B cell (primary cell): ENCODE results near the gene CREB3L4. TPM values are rescaled to one million over a fixed set of nuclear protein-coding genes. Genes with fewer than 3 reads are reported as not detected.

Experiments used
- ATAC-seq: fragments of 200-7000 bp; cut with Tn5 transposase; one replicate; pipeline ENCODE4 v1.10.0; 2021; ENCODE audit warnings: low read depth, mild to moderate bottlenecking, moderate number of reproducible peaks, moderate library complexity
- CTCF ChIA-PET: fragments of 350-600 bp; sonication (Branson Sonifier 250); formaldehyde crosslinking; loops from one replicate; lab custom pipeline; 2021; ENCODE audit warnings: antibody characterized with exemption, inconsistent platforms; lab: Charles Lee
- POLR2A ChIA-PET: fragments of 350-600 bp; sonication (Branson Sonifier 250); formaldehyde crosslinking; loops from one replicate; lab custom pipeline; 2021; ENCODE audit warnings: antibody characterized with exemption; lab: Charles Lee
- DNase-seq: peaks from one replicate; pipeline ENCODE4 v3.0.0; 2013
- H2AFZ ChIP-seq: 2 replicates; pipeline ENCODE4 v1.6.1; 2012; ENCODE audit warnings: mild to moderate bottlenecking, low read depth, low read length; ENCODE audit not compliant: insufficient read depth, poor library complexity, severe bottlenecking
- H3K27ac ChIP-seq, 2 donors: 1 replicate in 1 of 2; 2 replicates in 1 of 2; pipeline ENCODE4 v1.5.1; 2012 to 2013; ENCODE audit warnings: low read length in 2 of 2, mild to moderate bottlenecking in 2 of 2, moderate library complexity in 1 of 2
- H3K27me3 ChIP-seq, 4 experiments: fragments of 200-600 bp in 1 of 4; sonication (generic) in 1 of 4; replicated peaks in 1 of 4; 1 replicate in 2 of 4; 2 replicates in 2 of 4; pipeline versions ENCODE4 v1.6.1 to v1.7.0; 2013 to 2016; ENCODE audit warnings: low read length in 3 of 4, mild to moderate bottlenecking in 2 of 4, mixed read lengths in 1 of 4, moderate library complexity in 1 of 4; ENCODE audit not compliant: insufficient read depth in 4 of 4, control insufficient read depth in 3 of 4; ENCODE audit errors: control extremely low read depth in 1 of 4
- H3K36me3 ChIP-seq, 2 experiments: replicated peaks in 1 of 2; 1 replicate in 1 of 2; 2 replicates in 1 of 2; pipeline versions ENCODE4 v1.6.1 to v1.7.1; 2013; ENCODE audit warnings: low read length in 1 of 2; ENCODE audit not compliant: insufficient read depth in 2 of 2, control insufficient read depth in 1 of 2; ENCODE audit errors: control extremely low read depth in 1 of 2, extremely low read depth in 1 of 2
- H3K4me1 ChIP-seq, 2 donors: fragments of 200-600 bp in 1 of 2; sonication (generic) in 1 of 2; 1 replicate in 1 of 2; 2 replicates in 1 of 2; pipeline versions ENCODE4 v1.5.1 to v1.6.1; 2013 to 2017; ENCODE audit warnings: low read length in 2 of 2; ENCODE audit not compliant: control insufficient read depth in 2 of 2, insufficient read depth in 2 of 2
- H3K4me2 ChIP-seq: replicated peaks from 2 replicates; pipeline ENCODE3; 2012; ENCODE audit warnings: mild to moderate bottlenecking, low read depth, low read length; ENCODE audit not compliant: poor library complexity, severe bottlenecking
- H3K4me3 ChIP-seq, 5 experiments: fragments of 200-600 bp in 1 of 5; sonication (generic) in 1 of 5; 1 replicate in 3 of 5; 2 replicates in 2 of 5; pipeline versions ENCODE4 v1.5.1 to v1.7.0; 2011 to 2016; ENCODE audit warnings: low read length in 4 of 5, mild to moderate bottlenecking in 4 of 5, low read depth in 2 of 5, control low read depth in 1 of 5, moderate library complexity in 1 of 5; ENCODE audit not compliant: insufficient read depth in 1 of 5; ENCODE audit errors: control extremely low read depth in 1 of 5, extremely low read depth in 1 of 5
- H3K79me2 ChIP-seq: fragments of 200-600 bp; sonication (generic); one replicate; pipeline ENCODE4 v1.6.0; 2016; ENCODE audit warnings: low read length; ENCODE audit not compliant: control insufficient read depth, insufficient read depth
- H3K9ac ChIP-seq: fragments of 200-600 bp; sonication (generic); 2 replicates; pipeline ENCODE4 v1.6.1; 2017; ENCODE audit warnings: mild to moderate bottlenecking, low read length, moderate library complexity
- H3K9me3 ChIP-seq, 3 donors: one replicate each; pipeline versions ENCODE4 v1.6.1 to v1.7.1; 2013; ENCODE audit warnings: low read length in 2 of 3; ENCODE audit not compliant: control insufficient read depth in 2 of 3, insufficient read depth in 1 of 3; ENCODE audit errors: control extremely low read depth in 1 of 3
- H4K20me1 ChIP-seq: 2 replicates; pipeline ENCODE4 v1.6.0; 2012; ENCODE audit warnings: mild to moderate bottlenecking, low read length; ENCODE audit not compliant: insufficient read depth, control insufficient read depth, poor library complexity, severe bottlenecking
- H3K27ac Mint-ChIP-seq: one replicate; pipeline ENCODE4 v1.8.0; 2021; ENCODE audit warnings: mixed read lengths
- H3K27me3 Mint-ChIP-seq: one replicate; pipeline ENCODE4 v1.8.0; 2021; ENCODE audit warnings: mixed read lengths
- H3K4me1 Mint-ChIP-seq: one replicate; pipeline ENCODE4 v1.8.0; 2021; ENCODE audit warnings: mixed read lengths
- H3K4me3 Mint-ChIP-seq: one replicate; pipeline ENCODE4 v1.8.0; 2021; ENCODE audit warnings: mixed read lengths
- H3K9me3 Mint-ChIP-seq: one replicate; pipeline ENCODE4 v1.8.0; 2022; ENCODE audit warnings: mixed read lengths; ENCODE audit not compliant: insufficient read depth
- CTCF ChIP-seq: fragments of 200-600 bp; IDR thresholded peaks from one replicate; pipeline ENCODE4 v1.8.0; 2022; ENCODE audit warnings: antibody characterized with exemption, mild to moderate bottlenecking
- EZH2 ChIP-seq: IDR thresholded peaks from 2 replicates; pipeline ENCODE4 v1.6.1; 2012; ENCODE audit warnings: borderline replicate concordance, low read depth, mild to moderate bottlenecking, moderate library complexity, low read length; ENCODE audit not compliant: insufficient read depth, poor library complexity, severe bottlenecking
- WGBS: methylation state at CpG from one replicate; pipeline ENCODE4 v1.1.5; 2013; ENCODE audit warnings: missing lambda C conversion rate; ENCODE audit not compliant: insufficient coverage; 5-methylcytosine and 5-hydroxymethylcytosine counted together
- intact Hi-C: fragments of 100-400 bp; cut with micrococcal nuclease; formaldehyde crosslinking; loops from one replicate; pipeline ENCODE4 v1.10.0; 2022
- polyA plus RNA-seq: library from polyadenylated mRNA; depleted of rRNA; stranded (reverse); fragments of >200 nt; gene quantifications from 2 replicates; pipeline ENCODE4 v1.2.3, GENCODE V29; 2012
- total RNA-seq, 2 donors: library from RNA; stranded (reverse); fragments of 120-200 nt in 1 of 2; gene quantifications; 1 replicate in 1 of 2; 2 replicates in 1 of 2; pipeline versions ENCODE4 v1.2.3 to v1.2.4, GENCODE V29; 2013 to 2022

CREB3L4 gene
- total and polyA plus RNA-seq, 2 donors (not counting 1 experiment from before 2014, with no cell fraction given): 21.8 to 28.1 TPM

DNA sequence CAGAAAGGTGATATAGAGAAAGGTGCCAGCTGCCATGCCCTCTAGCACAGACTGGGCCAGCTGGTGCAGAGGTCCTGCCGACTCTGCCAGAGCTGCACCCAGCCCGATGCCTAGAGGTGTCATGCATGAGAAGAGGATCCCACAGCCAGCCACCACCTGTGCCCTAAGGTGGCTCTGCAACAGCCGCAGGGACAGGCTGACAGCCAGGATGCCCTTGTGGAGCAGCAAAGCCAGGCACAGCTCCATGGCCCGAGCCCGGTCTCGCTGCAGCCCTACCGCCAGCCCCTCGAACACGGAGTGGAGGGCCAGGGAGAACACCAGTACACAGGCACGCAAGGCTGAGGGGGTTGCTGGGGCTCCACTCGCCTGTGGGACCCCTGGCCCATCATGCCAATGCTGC is 7.5 kb upstream of the CREB3L4 start:
- ChIA-PET CTCF (interaction anchor here (0.9 to 5.6 kb wide), 2 partner anchors 14 to 170 kb away, joined by 3 to 47 read pairs; partner anchors contain the start of gene DENND4B), POLR2A (interaction anchor here (1.6 to 9.2 kb wide), 2 partner anchors 12 to 15 kb away, joined by 3 to 115 read pairs; partner anchors contain the start of gene DENND4B)
- TF ChIP-seq EZH2 (no peak), CTCF (no peak)
- H3K27me3 ChIP-seq: no peaks in the 10 kb centered on the region
- H3K4me1 ChIP-seq: peaks cover 48 to 55% of the 10 kb centered on the region in 2 donors
- intact Hi-C loops: no loop called here
- Mint-ChIP-seq H3K27me3 (no peaks in the 10 kb centered on the region), H3K4me3 (no peak overlapping the region), H3K27ac (peak overlapping the region; percentile 97), H3K4me1 (peaks cover 63% of the 10 kb centered on the region), H3K9me3 (no peaks in the 10 kb centered on the region)
- DNase-seq (no peak), ATAC-seq (no peak)
- peaks cover 33% of the 10 kb centered on the region for H4K20me1 ChIP-seq
- H3K79me2 ChIP-seq: peaks cover 71% of the 10 kb centered on the region
- H3K27ac ChIP-seq: no peak overlapping the region
- H3K9ac ChIP-seq: no peak overlapping the region
- no peaks in the 10 kb centered on the region for H3K9me3 ChIP-seq
- no peak overlapping the region for H3K4me3 ChIP-seq
- WGBS: 96% methylated on average over 10 of the region's 11 CpGs
- no peak overlapping the region for H2AFZ ChIP-seq
- H3K36me3 ChIP-seq: peaks cover 0 to 12% of the 10 kb centered on the region in 2 experiments
- H3K4me2 ChIP-seq: no peak overlapping the region

DNA sequence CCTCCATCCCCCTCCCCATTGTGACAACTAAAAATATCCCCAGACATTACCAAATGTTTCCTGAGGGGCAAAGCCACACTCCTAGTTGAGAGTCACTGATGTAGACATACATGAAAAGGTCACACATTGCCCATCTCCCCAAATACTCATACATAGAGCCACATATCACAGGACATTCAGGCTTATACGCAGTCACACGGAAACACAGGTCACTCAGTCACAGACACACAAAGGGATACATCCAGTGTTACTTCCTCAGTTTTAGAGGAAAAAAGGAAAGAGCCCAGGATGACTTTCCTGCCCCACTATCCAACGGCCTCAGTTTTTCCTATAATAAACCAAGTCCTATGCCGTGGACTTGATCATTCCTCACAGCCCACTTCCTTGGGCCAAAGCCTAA is 6.3 kb upstream of the CREB3L4 start:
- Histone ChIP-seq H2AFZ (no peak overlapping the region), H3K9ac (no peak overlapping the region), H3K4me3 (no peak overlapping the region), H4K20me1 (peaks cover 20% of the 10 kb centered on the region), H3K4me2 (peak overlapping the region; percentile 85), H3K4me1 (peaks cover 50 to 55% of the 10 kb centered on the region in 2 donors), H3K27me3 (no peaks in the 10 kb centered on the region), H3K9me3 (no peaks in the 10 kb centered on the region), H3K36me3 (peaks cover 0 to 12% of the 10 kb centered on the region in 2 experiments), H3K79me2 (peaks cover 71% of the 10 kb centered on the region), H3K27ac (peak overlapping the region in 1 of 2 donors; percentile 95)
- ATAC-seq (no peak), DNase-seq (no peak)
- POLR2A ChIA-PET: interaction anchor here (0.9 to 9.2 kb wide), 3 partner anchors 16 to 210 kb away, joined by 3 to 115 read pairs (median 11); partner anchors contain the start of genes DENND4B and RAB13
- H3K4me3 Mint-ChIP-seq: peak overlapping the region; percentile 83
- intact Hi-C loops: no loop called here
- H3K27me3 Mint-ChIP-seq: no peaks in the 10 kb centered on the region
- TF ChIP-seq CTCF (no peak), EZH2 (no peak)
- no peaks in the 10 kb centered on the region for H3K9me3 Mint-ChIP-seq
- peak overlapping the region; percentile 85 for H3K27ac Mint-ChIP-seq
- WGBS: 100% methylated on average over 2 of the region's 4 CpGs
- peaks cover 63% of the 10 kb centered on the region for H3K4me1 Mint-ChIP-seq
- CTCF ChIA-PET: interaction anchor here (0.9 to 7.5 kb wide), 2 partner anchors 16 to 171 kb away, joined by 3 to 65 read pairs; partner anchors contain the start of gene DENND4B
